Measurements from ENCODE around the gene KRT33B. TPM values are rescaled to one million over a fixed set of nuclear protein-coding genes. Genes with fewer than 3 reads are reported as not detected.
"Not testable (repeated sequence)": the region's sequence is repeated elsewhere in the genome, so short reads cannot be mapped to it uniquely, and the experiment has no call there.

The KRT33B gene
- polyA plus RNA-seq, 4 donors = not detected

GRCh38 chr17:41350381-41350878, 19.2 kb downstream of the KRT33B start, which contains the start of gene KRT33A:
Gene KRT33A (minus strand): TSS chr17:41350828. CDS start chr17:41350767, 61 bp downstream.
- DNase-seq (ENCODE audit: low read depth in 4 of 4, low spot score in 2 of 4) = not testable (repeated sequence)

- no peak for DNase-seq (ENCODE audit: low read depth in 4 of 4, low spot score in 2 of 4)
These were observed 21.5 kb downstream of the KRT33B start for GRCh38 chr17:41347869-41348760.

- not testable (repeated sequence) for DNase-seq (ENCODE audit: low read depth in 4 of 4, low spot score in 2 of 4)
These were observed 23.2 kb downstream of the KRT33B start for GRCh38 chr17:41346421-41346820.

- DNase-seq (ENCODE audit: low read depth in 4 of 4, low spot score in 2 of 4) = no peak
These were observed 23.6 kb downstream of the KRT33B start for GRCh38 chr17:41345992-41346391.

- peak in 1 of 4 donors; percentile 36 for DNase-seq (ENCODE audit: low read depth in 4 of 4, low spot score in 2 of 4)
These were observed 26.6 kb downstream of the KRT33B start for GRCh38 chr17:41343029-41343428.

- no peak for DNase-seq (ENCODE audit: low read depth in 4 of 4, low spot score in 2 of 4)
These were observed 28.4 kb downstream of the KRT33B start for GRCh38 chr17:41340934-41341861.

- DNase-seq (ENCODE audit: low read depth in 4 of 4, low spot score in 2 of 4) = peak in 1 of 4 donors; percentile 50
These were observed 29.1 kb downstream of the KRT33B start for GRCh38 chr17:41340494-41340893.

GRCh38 chr17:41339571-41340172, 29.9 kb downstream of the KRT33B start:
- DNase-seq (ENCODE audit: low read depth in 4 of 4, low spot score in 2 of 4) = no peak

- DNase-seq (ENCODE audit: low read depth in 4 of 4, low spot score in 2 of 4) = no peak
These were observed 30.6 kb downstream of the KRT33B start for GRCh38 chr17:41338961-41339485.

GRCh38 chr17:41335747-41336146, 33.9 kb downstream of the KRT33B start:
- DNase-seq (ENCODE audit: low read depth in 4 of 4, low spot score in 2 of 4) = no peak

- no peak for DNase-seq (ENCODE audit: low read depth in 4 of 4, low spot score in 2 of 4)
These were observed 35.0 kb downstream of the KRT33B start for GRCh38 chr17:41334385-41335305.

- DNase-seq (ENCODE audit: low read depth in 4 of 4, low spot score in 2 of 4) = no peak
These were observed 35.8 kb downstream of the KRT33B start for GRCh38 chr17:41333836-41334235.

GRCh38 chr17:41333098-41333497, 36.5 kb downstream of the KRT33B start:
- no peak for DNase-seq (ENCODE audit: low read depth in 4 of 4, low spot score in 2 of 4)

GRCh38 chr17:41332239-41332638, 37.4 kb downstream of the KRT33B start:
- no peak for DNase-seq (ENCODE audit: low read depth in 4 of 4, low spot score in 2 of 4)

GRCh38 chr17:41331606-41332005, 38.0 kb downstream of the KRT33B start:
- no peak for DNase-seq (ENCODE audit: low read depth in 4 of 4, low spot score in 2 of 4)

- DNase-seq (ENCODE audit: low read depth in 4 of 4, low spot score in 2 of 4) = no peak
These were observed 40.2 kb downstream of the KRT33B start for GRCh38 chr17:41329279-41329948.

GRCh38 chr17:41328207-41328606, 41.4 kb downstream of the KRT33B start:
- DNase-seq (ENCODE audit: low read depth in 4 of 4, low spot score in 2 of 4) = no peak

GRCh38 chr17:41327411-41328120, 42.0 kb downstream of the KRT33B start:
- no peak for DNase-seq (ENCODE audit: low read depth in 4 of 4, low spot score in 2 of 4)

All from left renal cortex interstitium (tissue), 4 donors.